GM21786 (cell line): ENCODE results near the gene MSLN.
A peak's percentile ranks its signal among the peaks of the same experiment; 100 is the strongest.
"Not testable (repeated sequence)": the region's sequence is repeated elsewhere in the genome, so short reads cannot be mapped to it uniquely, and the experiment has no call there.

Source experiments
- ATAC-seq: cut with Tn5 transposase; IDR thresholded peaks from one replicate; pipeline ENCODE4 v1.9.1; 2021; ENCODE audit not compliant: unreplicated experiment

Gene MSLN

DNA sequence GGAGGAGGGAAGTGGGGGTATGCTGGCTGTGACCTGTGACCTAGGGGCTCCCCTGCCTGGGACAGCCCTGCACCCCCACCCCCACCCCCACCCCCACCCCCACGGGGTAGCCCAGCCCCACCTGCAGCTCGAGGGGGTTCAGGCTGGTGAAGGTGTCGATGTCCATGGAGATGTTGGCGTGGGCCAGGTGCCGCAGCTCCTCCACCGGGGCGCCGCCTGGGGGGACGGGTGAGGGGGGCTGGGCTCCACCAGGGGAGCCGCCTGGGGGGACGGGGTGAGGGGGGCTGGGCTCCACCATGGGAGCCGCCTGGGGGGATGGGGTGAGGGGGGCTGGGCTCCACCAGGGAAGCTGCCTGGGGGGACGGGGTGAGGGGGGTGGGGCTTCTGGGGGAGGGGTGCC is 9.9 kb downstream of the MSLN start:
- ATAC-seq: no peak

DNA sequence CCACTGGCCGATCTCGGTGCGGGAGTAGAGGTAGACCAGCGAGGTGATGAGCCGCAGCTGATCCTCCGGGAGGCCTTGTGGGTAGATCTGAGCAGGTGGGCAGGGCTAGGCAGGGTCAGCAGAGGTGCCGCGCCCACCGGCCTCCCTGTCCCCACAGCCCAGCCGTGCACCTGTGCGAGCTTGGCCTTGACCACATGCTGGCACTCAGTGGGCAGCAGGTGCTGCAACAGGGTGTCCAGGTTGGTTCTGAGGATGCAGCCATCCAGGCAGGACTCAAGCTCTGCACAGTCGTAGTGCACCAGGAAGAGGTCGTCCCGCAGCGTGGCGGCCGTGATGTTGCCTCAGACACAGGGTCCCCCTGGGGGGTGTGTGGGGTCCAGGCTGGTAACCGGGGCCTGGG is 12.4 kb downstream of the MSLN start:
- ATAC-seq: no peak

DNA sequence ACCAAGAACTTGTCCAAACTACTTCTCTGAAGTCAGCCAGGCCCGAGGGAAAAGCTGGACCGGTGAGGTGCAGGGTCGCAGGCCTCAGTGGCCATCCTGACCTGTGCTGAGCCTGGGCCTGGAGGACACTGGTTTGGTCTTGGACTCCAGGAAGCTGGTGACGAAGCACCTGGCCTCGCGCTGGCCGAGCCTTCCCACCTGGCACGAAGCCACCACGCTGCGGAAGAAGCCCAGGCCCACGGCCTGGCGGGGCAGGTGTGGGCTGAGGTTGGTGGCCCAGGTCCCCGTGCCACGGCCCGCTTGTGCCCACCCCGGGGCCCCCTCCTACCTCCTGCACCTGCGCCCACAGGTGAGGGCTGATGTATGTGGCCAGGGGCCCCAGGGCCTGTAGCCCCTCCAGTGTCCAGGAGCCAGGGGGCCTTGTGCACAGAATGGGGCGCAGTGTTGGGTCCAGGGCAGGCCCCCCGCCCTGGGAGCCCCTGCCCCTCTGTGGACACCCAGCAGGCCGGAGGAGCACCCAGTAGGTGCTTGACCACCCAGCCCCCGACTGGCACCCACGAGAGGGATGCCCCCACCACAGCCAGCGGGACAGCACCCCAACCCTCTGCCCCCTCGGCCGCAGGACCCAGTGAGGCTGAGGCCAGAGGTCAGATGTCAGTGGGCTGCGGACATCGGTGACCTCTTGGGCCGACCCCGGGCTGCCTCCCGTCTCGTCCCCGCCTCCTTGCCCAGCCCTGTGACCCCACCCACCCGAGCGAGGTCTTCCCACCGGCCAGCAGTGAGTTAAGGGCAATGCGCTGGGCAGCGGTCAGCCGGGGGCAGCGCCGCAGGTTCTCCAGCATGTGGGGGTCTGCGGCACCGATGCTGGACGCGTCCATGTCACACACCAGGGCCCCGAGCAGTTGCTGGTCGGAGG is 13.8 kb downstream of the MSLN start:
- no peak for ATAC-seq

DNA sequence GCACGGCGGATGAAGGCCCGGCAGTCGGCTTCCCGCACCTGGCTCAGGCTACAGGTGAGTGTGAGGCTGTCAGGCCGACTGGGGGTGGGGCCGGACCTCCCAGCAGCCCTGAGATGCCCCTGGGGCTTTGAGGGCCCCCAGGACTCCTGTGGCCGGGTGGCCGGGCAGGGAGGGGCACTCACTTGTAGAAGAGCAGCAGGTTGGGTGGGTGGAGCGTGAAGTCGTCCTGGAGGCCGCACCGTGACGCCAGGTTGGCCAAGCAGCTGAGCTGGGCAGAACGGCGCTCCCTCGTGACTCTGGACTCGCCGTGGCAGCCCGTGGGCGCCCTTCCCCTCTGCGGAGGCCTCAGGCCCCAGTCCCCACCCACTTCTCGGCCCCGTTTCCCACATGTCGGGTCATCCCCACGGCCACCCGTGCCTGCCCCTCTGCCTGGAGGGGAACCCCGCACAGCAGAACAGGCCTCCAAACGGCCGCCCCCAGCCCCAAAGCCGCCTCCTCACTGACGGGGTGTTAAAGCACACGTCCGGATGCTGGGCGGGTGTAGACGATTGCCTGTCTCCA is 14.8 kb downstream of the MSLN start:
- no peak for ATAC-seq

DNA sequence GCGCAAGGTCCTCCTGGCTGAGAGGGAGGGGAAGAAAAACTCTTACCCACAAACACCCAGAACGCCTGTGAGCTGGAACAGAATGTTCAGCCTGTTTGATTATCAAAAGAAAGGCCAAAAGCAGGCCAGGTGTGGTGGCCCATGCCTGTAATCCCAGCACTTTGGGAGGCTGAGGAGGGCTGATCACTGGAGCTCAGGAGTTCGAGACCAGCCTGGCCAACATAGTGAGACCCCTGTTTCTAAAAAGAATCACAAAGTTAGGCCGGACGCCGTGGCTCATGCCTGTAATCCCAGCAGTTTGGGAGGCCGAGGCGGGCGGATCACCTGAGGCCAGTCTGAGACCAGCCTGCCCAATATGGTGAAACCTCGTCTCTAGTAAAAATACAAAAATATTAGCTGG is 15.8 kb downstream of the MSLN start:
- not testable (repeated sequence) for ATAC-seq

DNA sequence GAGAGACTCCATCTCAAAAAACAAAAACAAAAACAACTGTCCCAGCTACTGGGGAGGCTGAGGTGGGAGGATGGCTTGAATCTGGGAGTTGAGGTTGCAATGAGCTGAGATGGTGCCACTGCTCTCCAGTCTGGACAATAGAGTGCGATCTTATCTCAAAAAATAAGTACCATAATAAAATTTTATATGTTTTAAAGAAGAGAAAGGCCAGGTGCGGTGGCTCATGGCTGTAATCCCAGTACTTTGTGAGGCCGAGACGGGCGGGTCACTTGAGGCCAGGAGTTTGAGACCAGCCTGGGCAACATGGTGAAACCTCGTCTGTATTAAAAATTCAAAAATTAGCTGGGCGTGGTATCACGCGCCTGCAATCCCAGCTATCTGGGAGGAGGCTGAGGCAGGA is 16.3 kb downstream of the MSLN start:
- no peak for ATAC-seq

DNA sequence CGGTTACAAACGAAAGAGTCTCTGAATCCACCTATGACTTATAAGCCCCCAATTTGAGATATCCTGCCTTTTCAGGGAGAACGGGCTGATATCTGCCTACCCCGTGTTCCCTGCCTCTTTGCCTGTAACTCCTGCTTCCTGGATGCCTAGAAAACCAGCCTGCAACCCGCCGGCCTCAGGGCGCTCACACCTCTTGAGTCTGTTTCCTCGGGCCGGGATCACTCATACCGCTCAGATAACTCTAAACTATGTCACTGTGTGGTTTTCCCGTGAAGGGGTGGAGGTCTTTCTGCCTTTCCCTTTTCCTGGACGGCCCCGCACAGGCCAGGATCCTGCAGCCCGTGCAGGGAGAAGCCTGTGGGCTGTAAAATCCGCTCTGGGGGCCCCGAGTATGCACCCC is 17.3 kb downstream of the MSLN start:
- ATAC-seq: no peak

DNA sequence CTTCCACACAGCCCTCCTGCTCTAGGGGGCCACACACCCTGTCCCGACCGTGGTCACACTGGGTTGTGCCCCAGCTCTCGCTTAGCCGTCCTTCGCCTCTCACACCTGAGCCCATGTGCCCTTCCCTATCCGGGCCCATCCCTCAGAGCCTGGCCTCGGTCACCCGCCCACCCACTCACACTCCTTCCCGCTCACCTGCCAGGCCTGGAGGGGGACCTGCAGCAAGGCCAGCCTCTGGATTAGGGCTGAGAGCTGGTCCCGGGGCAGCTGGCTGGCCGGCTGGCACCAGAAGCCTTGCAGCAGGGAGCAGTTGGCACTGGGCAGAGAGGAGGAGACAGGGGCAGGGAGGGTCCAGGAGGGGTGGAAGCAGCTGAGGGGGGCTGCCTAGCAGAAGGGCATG is 17.9 kb downstream of the MSLN start:
- no peak for ATAC-seq

DNA sequence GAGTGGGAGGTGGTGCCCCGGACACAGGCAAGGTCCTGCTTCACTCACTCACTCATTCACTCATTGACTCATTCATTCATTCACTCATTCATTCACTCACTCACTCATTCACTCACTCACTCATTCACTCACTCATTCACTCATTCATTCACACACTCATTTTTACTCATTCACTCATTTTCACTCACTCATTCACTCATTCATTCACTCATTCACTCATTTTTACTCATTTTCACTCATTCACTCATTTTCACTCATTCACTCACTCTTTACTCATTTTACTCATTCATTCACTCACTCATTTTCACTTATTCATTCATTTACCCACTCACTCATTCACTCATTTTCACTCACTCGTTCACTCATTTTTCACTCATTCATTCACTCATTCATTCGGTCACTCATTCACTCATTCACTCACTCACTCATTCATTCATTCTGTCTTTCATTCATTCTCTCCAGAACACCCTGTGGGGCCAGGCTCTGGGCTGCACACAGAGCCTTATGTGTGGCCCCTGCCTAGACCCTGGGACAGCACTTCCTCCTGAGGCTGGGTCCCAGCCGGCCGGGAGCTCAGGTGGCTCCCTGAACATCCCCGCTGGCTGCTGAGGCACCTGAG is 18.5 kb downstream of the MSLN start:
- ATAC-seq: no peak

DNA sequence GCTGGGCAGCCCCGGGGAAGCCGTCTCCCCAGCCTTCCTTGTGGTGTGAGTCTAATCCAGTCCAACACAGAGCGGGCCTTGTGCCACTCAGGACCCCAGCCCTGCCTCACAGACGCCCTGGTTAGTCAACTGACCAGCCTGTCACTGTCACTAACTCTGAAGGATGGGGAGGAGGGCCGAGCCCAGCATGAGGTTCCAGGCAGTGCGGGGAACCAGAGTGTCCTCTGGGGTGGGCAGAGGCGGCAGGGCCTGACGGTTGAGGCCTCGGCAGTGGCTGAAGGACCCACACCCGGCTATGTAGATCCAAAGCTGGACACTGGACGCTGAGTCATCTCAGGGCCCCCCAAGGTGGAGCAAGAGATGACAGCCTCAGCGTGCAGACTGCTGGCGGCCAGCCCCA is 19.0 kb downstream of the MSLN start:
- ATAC-seq: no peak

DNA sequence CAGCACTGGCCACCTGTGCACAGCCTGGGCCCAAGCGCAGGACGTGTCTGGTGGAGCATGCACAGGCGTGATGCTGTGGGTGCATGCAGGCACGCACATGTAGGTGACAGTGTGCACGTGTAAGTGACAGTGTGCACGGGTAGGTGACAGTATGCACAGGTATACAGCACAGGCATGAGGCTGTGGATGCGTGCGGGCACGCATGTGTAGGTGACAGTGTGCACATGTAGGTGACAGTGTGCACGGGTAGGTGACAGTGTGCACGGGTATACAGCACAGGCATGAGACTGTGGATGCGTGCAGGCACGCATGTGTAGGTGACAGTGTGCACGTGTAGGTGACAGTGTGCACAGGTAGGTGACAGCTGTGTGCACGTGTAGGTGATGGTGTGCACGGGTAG is 19.8 kb downstream of the MSLN start:
- ATAC-seq: no peak

DNA sequence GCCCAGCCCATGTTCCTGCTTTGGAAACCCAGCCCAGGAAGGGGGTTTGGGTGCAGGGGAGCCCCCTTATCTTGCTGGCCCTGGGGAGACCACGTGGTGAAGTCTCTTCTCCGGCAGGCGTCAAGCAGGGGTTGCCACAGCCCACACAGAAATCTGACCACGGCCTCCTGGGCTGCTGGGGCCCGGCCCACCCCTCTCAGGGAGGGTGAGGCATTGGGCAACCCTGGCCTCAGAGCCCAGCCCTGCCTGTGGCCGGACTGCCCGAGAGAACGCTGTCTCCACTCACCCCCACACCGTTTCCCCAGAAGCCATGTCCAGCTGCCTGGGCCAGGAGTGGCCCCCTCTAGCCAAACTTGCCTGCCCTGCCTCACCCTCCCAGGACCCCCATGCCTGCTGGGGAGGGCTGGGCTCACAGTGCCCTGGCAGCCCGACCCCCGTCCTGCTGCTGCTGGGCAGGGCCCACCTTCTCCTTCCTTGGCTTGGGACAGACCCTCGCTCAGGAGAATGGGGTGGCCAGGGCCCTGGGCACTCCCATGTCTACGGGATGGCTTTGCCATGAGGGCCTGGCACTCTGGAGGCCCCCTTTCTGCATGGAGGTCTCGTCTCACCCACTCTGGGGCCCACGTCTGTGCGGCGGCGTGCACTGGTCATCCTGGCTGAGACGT is 20.9 kb downstream of the MSLN start:
- ATAC-seq: no peak

DNA sequence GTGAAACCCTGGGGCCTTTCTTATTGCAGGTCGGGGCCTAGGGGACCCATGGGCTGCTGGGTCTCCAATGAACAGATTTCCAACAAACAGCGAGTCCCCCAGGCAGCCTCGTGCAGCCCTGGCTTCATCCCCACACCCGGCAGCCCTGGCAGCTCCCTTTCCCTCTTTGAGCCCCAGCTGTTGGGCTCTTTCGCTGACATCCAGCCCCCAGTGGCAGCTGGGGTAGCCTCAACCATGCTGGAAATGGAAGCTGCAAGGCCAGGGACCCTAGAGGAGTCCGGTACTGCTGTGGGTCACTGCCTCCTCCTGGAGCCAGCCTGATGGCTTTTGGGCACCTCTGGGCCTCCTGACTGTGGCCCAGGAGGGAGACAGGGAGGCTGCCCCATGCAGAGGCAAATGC is 21.7 kb downstream of the MSLN start:
- ATAC-seq: no peak

DNA sequence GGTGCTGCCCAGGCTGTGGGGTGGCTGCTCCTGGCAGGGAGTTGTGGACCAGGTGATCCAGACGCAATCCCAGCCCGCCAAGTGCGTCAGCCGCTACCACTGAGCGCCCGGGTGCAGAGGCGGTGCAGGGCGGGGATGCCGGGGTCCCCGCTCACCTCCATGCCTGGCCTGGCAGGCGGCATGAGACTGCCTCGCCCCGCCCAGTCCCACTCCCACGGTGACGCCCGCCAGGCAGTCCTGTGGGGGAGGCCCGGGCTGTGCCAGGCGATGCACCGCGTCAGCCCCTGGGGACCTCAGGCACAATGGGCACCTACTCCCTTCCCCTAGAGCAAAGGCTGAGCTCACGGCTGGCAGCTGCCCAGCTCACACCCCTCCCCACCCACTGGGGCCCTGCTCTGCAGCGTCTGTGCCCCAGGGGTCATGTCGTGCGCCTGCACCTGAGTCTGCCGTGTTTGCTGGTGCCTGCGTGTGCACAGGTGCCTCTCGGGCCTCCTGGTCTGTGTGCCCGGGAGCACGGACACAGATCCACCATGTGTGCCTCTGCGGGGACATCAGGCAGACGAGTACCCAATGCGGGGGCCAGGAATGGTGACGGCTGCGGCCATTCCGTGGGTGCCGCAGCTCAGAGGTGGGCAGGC is 22.4 kb downstream of the MSLN start:
- no peak for ATAC-seq

DNA sequence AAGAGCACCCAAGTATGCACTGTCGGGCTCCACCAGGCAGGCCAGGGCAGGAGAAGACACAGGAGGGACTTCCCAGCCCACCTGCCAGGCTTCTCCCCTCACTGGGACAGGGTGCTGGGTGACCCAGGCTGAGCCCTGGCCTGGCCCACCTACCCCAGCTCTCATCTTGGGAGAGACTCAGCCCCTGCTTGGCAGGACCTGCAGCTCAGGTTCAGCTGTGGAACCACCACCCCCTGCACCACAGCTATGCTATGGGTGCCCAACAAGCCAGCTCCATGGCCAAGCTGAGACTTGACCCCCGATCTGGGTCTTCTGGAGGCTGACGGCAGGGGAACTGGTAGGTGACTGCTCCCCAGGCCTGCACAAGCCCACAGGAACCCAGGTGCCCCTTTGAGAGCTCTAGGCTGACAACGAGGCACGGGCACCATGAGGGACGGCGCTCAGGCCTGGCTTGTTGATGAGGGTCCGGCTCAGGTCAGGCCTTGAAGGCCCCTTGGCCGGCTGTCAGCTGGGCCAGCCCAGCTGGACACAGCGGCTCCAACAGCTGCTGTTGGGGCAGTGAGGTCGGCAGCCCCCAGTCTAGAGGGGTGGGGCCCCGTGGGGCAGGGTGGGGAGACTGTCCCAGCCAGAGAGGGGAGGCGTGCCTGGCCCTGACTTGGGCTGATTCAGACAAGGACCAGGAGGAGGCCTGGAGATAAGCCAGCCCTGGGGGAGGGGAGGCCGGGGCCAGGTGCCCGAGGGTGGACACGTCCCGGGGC is 23.0 kb downstream of the MSLN start:
- ATAC-seq: no peak

DNA sequence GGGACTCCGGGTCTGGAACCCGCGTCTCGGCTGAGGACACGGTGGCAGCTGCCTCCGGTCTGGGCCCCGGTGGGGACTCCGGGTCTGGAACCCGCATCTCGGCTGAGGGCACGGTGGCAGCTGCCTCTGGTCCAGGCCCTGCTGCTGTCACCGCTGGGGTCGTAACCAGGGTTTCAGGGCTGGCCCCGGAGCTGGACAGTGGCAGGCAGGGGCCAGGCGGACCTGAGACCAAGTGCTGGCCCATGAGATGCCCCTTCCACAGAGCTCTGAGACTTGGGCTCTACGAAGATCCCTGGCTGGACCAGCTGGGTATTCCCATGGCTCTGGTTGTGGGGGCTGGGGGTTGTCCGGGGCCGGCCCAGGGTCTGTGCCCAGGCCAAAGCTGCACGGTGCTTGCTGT is 23.9 kb downstream of the MSLN start:
- ATAC-seq: no peak

DNA sequence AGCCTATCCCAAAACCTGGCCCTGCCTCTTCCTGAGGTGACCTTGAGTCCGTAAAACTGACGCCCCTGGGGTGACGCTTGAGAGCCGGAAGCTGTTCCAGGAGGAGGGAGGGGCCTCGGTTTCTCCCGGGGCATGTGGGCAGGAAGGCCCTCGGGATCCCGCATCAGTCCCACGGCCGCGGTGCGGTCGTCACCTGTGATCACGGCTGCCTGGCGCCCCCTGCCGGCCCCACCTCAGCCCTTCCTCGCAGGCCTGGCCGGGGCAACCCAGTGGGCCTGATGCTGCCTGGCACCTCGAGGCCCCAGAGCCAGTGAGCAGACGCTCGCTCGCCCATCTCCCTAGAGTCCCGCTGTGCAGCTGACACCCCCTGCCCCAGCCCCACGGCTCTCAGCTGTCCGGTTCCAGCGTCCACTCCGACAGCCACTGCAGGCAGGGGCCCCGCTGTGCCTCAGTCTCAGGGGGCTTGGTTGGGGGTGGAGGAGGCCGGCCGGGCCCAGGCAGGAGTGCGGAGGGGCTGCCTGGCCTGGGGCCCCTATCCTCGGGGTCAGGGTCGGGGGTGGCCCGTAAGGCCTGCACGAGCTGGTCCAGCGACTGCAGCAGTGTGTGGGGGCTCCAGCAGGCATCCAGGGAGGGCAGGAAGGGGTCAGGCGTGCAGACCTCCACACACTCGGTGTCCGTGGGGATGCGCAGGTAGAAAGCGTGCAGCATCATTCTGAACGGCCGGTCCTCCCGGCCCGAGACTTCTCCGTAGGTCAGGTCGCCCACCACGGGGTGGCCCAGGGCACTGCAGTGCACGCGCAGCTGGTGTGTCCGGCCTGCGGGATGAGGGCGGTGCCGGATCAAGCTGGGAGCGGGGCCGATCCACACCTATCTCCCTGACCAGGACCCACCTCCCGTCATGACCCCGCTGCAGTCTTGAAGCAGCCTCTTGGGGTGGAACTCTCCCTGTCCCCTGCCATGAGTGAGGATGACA is 25.3 kb downstream of the MSLN start:
- no peak for ATAC-seq

DNA sequence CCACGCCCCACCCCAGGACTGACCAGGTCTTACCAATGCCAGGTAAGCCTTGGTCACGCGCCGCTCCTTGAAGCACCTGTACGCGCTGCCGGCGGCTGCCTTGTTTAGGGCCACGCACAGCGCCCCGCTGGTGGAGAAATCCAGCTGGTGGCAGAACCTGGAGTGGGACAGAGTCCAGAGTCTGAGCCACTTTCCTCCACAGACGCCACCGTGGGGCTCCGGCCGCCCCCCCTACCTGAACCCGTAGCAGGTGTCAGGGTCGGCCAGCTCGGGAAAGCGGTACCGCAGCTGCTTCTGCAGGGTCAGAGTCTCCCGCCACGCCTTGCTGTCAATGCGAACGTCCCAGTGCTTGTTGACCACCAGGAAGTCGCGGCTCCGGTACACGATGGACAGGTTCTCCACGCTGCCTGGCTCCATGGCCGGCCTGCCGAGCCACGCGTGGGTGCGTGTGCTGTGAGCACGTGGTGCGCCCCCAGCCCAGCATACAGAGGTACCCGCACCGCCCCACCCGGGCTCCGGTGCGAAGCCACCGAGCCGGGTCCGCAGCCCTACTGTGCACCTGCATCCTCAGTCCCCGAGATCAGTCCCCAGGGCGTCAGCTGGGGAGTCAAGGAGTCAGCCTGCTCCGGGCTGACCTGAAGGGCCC is 26.9 kb downstream of the MSLN start:
- ATAC-seq: no peak

DNA sequence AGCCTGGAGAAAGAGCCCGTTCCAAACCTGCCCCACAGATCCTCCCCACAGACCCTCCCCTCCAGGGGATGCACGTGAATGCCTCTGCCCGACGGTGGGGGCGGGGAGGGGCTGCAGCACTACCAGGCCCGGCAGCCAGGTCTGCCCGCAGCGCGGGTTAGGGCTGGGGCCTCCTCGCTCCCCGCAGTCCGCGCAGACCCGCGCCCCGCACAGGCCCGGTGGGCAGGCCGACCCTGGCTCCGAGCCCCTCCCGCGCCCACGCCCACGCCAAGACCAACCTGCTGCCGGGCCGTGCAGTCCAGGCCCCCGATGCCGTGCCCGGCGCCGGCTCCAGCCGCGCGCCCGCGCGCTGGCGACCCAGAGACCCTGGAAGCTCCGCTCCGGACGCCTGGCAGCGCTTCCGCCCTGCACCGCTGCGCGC is 27.5 kb downstream of the MSLN start, which contains the start of gene RPUSD1:
TSS of gene RPUSD1 (minus strand) at position 404 of the 421 bp plus-strand sequence. CDS start 644 bp downstream, outside the sequence.
- ATAC-seq: peak; percentile 27
